Measurements from ENCODE around the gene GATAD2A. TPM values are rescaled to one million over a fixed set of nuclear protein-coding genes. Genes with fewer than 3 reads are reported as not detected.

Gene GATAD2A
- total RNA-seq, 4 donors from 2014 or later: 73.8 to 128 (median 87.7) TPM

- no peak for TF ChIP-seq POLR2A (IDR thresholded peaks at IDR 0.05)
- TF ChIP-seq, protein P1, sequence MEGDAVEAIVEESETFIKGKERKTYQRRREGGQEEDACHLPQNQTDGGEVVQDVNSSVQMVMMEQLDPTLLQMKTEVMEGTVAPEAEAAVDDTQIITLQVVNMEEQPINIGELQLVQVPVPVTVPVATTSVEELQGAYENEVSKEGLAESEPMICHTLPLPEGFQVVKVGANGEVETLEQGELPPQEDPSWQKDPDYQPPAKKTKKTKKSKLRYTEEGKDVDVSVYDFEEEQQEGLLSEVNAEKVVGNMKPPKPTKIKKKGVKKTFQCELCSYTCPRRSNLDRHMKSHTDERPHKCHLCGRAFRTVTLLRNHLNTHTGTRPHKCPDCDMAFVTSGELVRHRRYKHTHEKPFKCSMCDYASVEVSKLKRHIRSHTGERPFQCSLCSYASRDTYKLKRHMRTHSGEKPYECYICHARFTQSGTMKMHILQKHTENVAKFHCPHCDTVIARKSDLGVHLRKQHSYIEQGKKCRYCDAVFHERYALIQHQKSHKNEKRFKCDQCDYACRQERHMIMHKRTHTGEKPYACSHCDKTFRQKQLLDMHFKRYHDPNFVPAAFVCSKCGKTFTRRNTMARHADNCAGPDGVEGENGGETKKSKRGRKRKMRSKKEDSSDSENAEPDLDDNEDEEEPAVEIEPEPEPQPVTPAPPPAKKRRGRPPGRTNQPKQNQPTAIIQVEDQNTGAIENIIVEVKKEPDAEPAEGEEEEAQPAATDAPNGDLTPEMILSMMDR (IDR thresholded peaks at IDR 0.05): no peak
- no peak overlapping the region for H3K4me3 ChIP-seq (ENCODE audit: low read depth, poor library complexity, severe bottlenecking)
- WGBS, 2 donors: 3 to 16% methylated on average over 1 of the region's 1 CpG
- intact Hi-C loops (cut with DNase I; ENCODE audit: low total_unique reads): no loop called here
- no peak for DNase-seq (ENCODE audit: low spot score in 2 of 2)
These were observed 39.8 kb downstream of the GATAD2A start for GRCh38 chr19:19445288-19445687.

GRCh38 chr19:19445911-19446361 lies 40.5 kb downstream of the GATAD2A start:
- no peak for TF ChIP-seq POLR2A (IDR thresholded peaks at IDR 0.05)
- TF ChIP-seq, protein P1 (IDR thresholded peaks at IDR 0.05): no peak
- no peak overlapping the region for H3K4me3 ChIP-seq (ENCODE audit: low read depth, poor library complexity, severe bottlenecking)
- WGBS, 2 donors: 73 to 76% methylated on average over 9 of the region's 9 CpGs
- intact Hi-C loops (cut with DNase I; ENCODE audit: low total_unique reads): no loop called here
- no peak for DNase-seq (ENCODE audit: low spot score in 2 of 2)

DNA sequence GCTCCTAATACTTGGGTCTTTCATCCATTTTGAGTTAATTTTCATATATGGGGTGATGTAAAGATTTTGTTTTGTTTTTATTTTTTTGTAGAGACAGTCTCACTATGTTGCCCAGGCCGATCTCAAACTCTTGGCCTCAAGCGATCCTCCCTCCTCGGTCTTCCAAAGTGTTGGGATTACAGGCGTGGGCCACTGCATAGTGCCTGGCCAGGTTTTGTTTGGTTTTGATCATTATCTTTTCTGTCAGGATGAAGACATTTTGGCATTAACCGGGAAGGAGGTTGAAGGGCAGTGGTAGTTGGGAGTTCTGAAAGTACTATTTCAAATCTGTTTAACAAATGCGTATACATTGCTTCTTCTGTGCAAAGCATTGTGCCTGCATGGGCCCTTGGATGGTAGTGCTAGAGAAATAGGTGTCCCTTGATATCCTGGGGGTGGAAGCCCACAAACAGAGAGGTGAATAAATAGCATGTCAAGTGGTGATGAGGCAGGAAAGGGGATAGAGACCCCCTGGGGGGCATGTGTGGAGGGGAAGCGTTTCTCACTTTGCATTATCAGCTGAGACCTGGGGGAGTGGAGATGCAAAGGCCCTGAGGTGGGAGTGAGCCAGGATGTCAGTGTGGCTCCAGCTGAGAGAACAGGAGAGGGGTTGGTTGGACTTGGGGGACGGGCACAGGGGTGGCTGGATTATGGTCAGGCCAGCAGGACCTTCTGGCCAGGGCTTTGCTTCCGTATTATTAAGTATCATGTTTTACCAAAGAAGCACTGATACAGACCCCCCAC lies 41.4 kb downstream of the GATAD2A start:
- H3K4me3 ChIP-seq (ENCODE audit: low read depth, poor library complexity, severe bottlenecking): no peak overlapping the region
- no peak for TF ChIP-seq POLR2A (IDR thresholded peaks at IDR 0.05)
- TF ChIP-seq, protein P1 (IDR thresholded peaks at IDR 0.05): no peak
- 83 to 85% methylated on average over 9 of the region's 9 CpGs for WGBS, 2 donors
- DNase-seq (ENCODE audit: low spot score in 2 of 2): no peak
- intact Hi-C loops (cut with DNase I; ENCODE audit: low total_unique reads): no loop called here

- no peak for TF ChIP-seq POLR2A (IDR thresholded peaks at IDR 0.05)
- TF ChIP-seq, protein P1 (IDR thresholded peaks at IDR 0.05): no peak
- H3K4me3 ChIP-seq (ENCODE audit: low read depth, poor library complexity, severe bottlenecking): no peak overlapping the region
- intact Hi-C loops (cut with DNase I; ENCODE audit: low total_unique reads): no loop called here
- no peak for DNase-seq (ENCODE audit: low spot score in 2 of 2)
- 59 to 66% methylated on average over 14 to 15 of the region's 15 CpGs for WGBS, 2 donors
These were observed 42.2 kb downstream of the GATAD2A start for GRCh38 chr19:19447536-19448237.

DNA sequence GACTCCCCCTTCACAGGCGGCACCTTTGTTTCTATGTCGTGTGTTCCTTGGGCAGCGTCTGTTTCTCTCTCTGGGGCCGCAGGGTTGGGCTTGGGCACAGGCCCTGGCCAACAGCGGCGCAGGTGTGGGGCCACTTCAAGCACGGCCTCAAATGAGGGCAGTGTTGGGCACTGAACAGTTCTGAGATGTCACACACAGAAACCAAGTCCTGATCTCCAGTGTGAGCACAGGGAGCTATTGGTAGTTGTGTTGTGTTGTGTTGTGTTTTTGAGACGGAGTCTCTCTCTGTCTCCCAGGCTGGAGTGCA lies 42.7 kb downstream of the GATAD2A start:
- WGBS, 2 donors: 91 to 93% methylated on average over 8 of the region's 8 CpGs
- H3K4me3 ChIP-seq (ENCODE audit: low read depth, poor library complexity, severe bottlenecking): no peak overlapping the region
- no peak for TF ChIP-seq POLR2A (IDR thresholded peaks at IDR 0.05)
- TF ChIP-seq, protein P1 (IDR thresholded peaks at IDR 0.05): no peak
- intact Hi-C loops (cut with DNase I; ENCODE audit: low total_unique reads): no loop called here
- DNase-seq (ENCODE audit: low spot score in 2 of 2): no peak
